Measurements from ENCODE around the gene SPEM2.

SPEM2 gene

DNA sequence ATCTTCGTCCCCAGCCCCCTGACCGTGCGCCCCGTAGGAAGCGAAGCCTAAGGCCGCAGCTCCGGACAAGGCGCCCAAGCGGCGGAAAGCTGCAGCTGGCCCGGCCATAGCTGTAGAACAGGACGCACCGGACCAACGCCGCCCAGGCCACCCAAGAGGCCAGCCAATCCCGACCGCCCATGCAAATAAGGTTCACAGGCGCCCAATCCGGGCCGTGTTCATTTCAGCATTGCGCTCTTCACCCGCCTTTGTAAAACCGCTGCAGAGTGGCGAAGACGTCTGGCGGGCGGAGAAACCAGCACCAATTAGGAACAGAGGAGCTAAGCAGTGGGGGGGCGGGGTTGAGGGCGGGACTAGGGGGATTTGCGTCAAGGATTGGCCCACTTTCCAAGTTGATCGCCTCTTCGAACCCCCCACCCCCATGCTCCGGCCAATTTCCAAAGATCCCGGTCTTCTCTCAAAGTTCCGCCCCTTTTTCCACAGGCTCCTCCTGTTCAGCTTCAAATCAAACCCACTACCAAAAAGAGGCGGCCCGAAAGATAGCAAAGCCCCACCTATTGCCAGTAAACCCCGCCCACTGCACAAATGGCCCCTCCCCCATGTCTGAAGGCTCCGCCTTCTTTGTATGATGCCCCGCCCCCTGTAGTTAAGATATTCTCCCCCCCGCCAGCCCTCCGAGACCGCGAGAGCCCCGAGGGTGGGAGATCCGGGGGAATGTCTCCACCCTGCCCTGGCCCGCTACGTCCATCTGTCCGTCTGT lies 21.3 kb upstream of the SPEM2 start, which contains the start of gene TMEM256:
TSS of gene TMEM256 (minus strand) at position 121 of the 760 bp plus-strand sequence. CDS start at position 108, 13 bp downstream.
- DNase-seq (ENCODE audit: low read depth, low spot score): peak; percentile 98

- DNase-seq (ENCODE audit: low read depth, low spot score): no peak
These were observed 20.6 kb upstream of the SPEM2 start for GRCh38 chr17:7404737-7405349.

DNA sequence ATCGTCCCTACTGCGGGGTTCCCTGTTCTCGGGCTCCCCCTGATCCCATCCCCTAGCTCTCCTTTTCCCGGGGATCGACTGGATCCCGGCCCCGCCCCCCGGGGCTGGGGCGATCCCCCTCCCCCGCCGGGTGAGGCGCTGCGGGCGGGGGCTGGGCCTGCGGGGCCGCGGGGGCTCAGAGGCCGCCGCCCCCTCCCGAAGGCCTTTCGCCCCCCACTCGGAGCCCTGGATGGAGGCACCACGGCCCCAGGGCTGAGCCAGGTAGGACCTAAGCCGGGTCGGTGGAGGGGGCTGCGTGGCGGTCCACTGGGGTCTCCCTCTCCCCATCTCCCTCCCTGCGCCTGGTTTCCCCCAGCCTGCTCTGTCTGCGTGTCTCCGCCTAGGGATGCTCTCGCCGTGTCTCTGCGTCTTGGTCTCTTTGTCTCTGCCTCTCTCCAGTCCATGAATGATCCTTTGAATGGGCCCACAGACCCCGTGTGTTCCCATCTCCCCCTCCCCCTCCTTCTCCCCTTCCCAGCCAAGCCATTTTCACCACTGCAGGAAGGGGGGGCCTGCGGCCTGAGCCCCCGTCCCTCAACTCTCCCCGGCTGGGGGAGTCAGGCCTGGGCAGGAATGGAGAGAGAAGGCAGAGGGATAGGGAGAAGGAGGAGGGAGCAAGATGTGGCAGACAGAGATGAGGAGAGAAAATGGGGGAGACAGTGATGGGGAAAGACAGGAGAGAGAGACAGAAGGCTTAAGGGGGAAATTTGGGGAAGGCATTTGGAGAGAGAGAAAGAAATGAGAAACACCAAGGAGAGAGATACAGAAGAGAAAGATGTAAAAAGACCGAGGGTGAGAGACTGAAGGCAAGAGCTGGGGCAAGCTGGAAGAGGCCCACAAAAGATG lies 19.8 kb upstream of the SPEM2 start:
- no peak for DNase-seq (ENCODE audit: low read depth, low spot score)

DNA sequence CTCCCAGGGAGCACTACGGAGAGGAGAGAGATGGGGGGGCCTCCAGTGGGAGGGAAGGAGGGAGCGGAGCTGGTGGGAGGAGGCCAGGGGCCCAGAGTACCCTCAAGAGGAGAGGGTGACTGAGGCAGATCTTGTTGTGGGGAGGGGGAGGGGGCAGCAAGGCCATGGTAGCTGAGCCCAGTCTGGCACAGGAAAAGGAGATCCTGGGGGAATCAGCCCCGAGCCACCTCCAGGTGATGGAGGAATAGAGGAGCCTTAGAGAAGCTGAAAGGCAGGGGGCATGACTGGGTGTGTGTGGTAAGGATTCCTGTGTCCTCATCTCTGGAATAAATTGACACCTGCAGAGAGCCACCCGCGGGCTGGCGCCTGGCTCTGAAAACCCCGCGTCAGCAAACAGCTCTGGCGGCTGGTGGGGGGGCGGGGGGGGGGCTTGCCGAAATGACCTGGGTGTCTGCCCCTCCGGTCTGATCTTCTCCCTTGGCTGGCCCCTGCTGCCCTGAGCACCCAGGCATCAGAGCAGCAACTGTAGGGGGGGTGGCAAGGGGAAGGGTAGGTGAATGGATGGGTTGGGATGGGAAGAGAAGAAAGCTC lies 19.1 kb upstream of the SPEM2 start:
- no peak for DNase-seq (ENCODE audit: low read depth, low spot score)

DNA sequence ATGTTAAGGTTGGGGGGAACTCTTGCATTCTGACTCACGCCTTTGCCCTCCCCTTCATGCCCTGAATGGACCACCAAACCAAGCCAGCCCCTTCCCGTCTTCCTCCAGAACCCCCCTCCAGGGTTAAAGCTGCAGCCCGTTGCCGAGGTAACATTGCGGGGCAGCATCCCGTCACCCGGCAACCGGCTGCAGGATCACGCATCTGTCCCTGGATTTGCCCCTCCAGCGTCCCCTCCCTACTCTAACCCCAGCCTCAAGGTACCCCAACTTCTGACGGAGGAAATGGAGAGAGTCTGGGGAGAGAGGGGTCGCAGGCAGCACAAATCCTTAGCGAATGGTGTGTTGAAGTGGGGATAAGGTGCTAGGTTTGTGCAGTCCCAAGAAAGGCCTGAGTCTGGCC lies 18.3 kb upstream of the SPEM2 start:
- DNase-seq (ENCODE audit: low read depth, low spot score): no peak

GRCh38 chr17:7407485-7408251 lies 17.7 kb upstream of the SPEM2 start, which contains the start of gene NLGN2:
NLGN2 (plus strand) TSS chr17:7407845; CDS start chr17:7408256, 411 bp downstream.
- no peak for DNase-seq (ENCODE audit: low read depth, low spot score)

GRCh38 chr17:7408252-7408727 lies 17.1 kb upstream of the SPEM2 start:
- no peak for DNase-seq (ENCODE audit: low read depth, low spot score)

- DNase-seq (ENCODE audit: low read depth, low spot score): no peak
These were observed 16.6 kb upstream of the SPEM2 start for GRCh38 chr17:7408863-7409262.

DNA sequence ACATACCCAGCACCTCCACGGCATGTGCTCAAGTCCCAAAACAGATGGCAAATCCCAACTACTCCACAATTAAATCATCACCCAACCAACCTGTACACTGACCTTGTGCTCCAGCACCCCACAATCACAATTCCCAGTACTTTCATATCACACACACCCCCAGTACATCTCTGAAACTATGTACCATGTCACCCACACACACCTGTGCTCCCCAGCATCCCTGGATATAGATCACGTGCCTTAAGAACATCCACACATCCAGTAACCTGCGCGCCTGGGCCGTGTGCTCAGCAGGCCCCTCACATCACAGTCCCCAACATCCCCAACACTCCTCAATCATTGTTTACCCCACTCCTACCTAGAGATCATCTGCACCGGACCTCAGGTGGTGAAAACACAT lies 15.7 kb upstream of the SPEM2 start:
- DNase-seq (ENCODE audit: low read depth, low spot score): no peak

GRCh38 chr17:7410634-7411426 lies 14.6 kb upstream of the SPEM2 start:
- DNase-seq (ENCODE audit: low read depth, low spot score): no peak

GRCh38 chr17:7411427-7411750 lies 14.0 kb upstream of the SPEM2 start:
- DNase-seq (ENCODE audit: low read depth, low spot score): no peak

DNA sequence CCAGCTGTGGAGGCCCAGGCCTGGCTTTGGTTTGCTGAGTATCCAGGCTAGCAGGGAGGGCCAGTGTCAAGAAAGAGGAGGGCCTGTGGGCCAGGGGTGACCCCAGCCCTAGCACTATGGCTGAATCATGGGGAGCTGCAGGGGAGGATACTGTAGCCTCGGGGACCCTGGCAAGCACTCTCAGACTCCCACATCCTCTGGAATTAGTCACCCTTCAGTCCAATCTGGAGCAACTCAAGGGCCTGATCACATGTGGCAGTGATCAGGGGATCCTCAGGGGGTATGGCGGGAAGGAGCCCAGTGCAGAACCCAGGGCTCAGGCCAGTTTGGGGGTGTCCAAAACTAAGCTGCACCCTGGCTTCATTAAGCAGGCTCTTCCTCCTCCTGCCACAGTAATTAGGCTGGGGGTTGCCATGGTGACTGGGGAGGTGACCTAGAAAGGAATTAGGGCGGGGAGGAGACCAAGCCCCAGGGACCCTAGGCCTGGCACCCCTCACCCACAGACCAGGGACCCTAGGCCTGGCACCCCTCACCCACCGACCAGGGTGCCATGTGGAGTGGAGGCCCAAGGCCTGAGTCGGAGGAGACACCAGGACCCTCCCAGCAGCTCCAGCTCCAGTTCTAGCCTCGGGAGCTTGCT lies 11.9 kb upstream of the SPEM2 start:
- no peak for DNase-seq (ENCODE audit: low read depth, low spot score)

DNA sequence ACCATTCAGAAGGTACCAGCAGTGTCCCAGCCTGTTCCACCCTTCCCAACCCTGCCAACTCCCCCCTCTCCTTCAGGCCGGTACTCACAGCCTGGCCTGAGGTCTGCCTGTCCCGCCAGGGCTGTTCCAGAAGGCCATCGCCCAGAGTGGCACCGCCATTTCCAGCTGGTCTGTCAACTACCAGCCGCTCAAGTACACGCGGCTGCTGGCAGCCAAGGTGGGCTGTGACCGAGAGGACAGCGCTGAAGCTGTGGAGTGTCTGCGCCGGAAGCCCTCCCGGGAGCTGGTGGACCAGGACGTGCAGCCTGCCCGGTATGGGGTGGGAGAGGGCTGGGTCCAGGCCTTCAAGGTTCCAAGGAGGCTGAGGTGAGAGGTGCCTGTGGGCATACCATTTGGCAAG lies 10.6 kb upstream of the SPEM2 start:
- DNase-seq (ENCODE audit: low read depth, low spot score): no peak

GRCh38 chr17:7415784-7416183 lies 9.6 kb upstream of the SPEM2 start:
- DNase-seq (ENCODE audit: low read depth, low spot score): no peak

GRCh38 chr17:7416323-7416722 lies 9.1 kb upstream of the SPEM2 start:
- DNase-seq (ENCODE audit: low read depth, low spot score): no peak

- DNase-seq (ENCODE audit: low read depth, low spot score): no peak
These were observed 8.3 kb upstream of the SPEM2 start for GRCh38 chr17:7417056-7417655.

- no peak for DNase-seq (ENCODE audit: low read depth, low spot score)
These were observed 6.8 kb upstream of the SPEM2 start for GRCh38 chr17:7418472-7419152.

DNA sequence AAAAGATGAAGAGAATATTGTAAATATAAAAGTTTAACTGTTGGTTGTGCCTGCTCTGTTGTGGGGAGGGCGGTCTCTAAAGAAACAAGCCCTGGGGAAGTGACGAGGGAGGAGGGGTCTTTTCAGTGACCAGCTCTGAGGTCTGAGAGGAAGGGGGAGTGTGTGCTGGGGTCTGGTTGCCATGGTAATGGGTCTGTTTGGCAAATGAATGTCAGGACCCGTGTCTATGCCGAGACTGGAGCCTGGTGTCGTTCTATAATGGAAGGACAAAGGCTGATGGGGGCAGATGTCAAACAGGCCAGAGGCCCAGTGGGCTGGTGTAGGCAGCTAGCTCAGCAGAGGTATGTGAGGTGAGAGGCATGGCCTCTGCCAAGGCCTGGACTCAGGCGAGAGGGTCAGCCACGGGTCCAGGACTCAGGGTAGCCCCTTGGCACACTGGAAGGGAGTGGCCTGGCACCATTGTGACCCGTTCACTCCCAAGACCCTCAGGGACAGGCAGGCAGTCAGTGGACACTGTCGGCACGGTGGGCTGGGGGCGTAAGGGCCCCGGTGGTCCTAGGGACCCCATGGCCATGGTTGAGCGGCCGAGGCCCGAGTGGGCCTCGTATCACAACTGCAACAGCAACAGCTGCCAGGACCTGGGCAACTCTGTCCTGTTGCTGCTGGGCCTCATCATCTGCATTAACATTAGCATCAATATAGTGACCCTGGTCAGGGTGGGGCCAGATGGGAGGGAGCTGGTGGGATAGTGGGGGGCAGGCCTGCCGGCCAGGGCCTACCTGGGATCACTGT lies 5.4 kb upstream of the SPEM2 start, which contains the start of gene SPEM1:
TSS of gene SPEM1 (plus strand) at position 506 of the 792 bp plus-strand sequence. CDS start at position 567, 61 bp downstream.
- no peak for DNase-seq (ENCODE audit: low read depth, low spot score)

All from brain pericyte (primary cell).